GM19035 (cell line): Measurements from ENCODE around the gene MAST1.

Source experiments
- ATAC-seq: cut with Tn5 transposase; IDR thresholded peaks from one replicate; pipeline ENCODE4 v1.9.1; 2021; ENCODE audit not compliant: unreplicated experiment

The MAST1 gene

GRCh38 chr19:12867120-12868099, 29.1 kb downstream of the MAST1 start:
- peak; percentile 59 for ATAC-seq

GRCh38 chr19:12868540-12869112, 30.3 kb downstream of the MAST1 start:
- ATAC-seq, result no peak

GRCh38 chr19:12871681-12872080, 33.4 kb downstream of the MAST1 start:
- ATAC-seq, result no peak

- no peak for ATAC-seq
Observed at GRCh38 chr19:12872255-12872654, 33.9 kb downstream of the MAST1 start.

- ATAC-seq, result no peak
Observed at GRCh38 chr19:12872941-12873890, 34.9 kb downstream of the MAST1 start.

GRCh38 chr19:12873891-12874745, 35.8 kb downstream of the MAST1 start:
- no peak for ATAC-seq

GRCh38 chr19:12875086-12875485, 36.8 kb downstream of the MAST1 start:
- ATAC-seq, result no peak

GRCh38 chr19:12880551-12881171, 42.3 kb downstream of the MAST1 start:
- peak; percentile 27 for ATAC-seq

GRCh38 chr19:12881172-12881808, 43.0 kb downstream of the MAST1 start, which contains the start of gene DNASE2:
Gene DNASE2 (minus strand): TSS chr19:12881449. CDS start chr19:12881375, 74 bp downstream.
- peak; percentile 77 for ATAC-seq

GRCh38 chr19:12882589-12882988, 44.3 kb downstream of the MAST1 start:
- ATAC-seq, result no peak

GRCh38 chr19:12884202-12884601, 45.9 kb downstream of the MAST1 start:
- no peak for ATAC-seq

GRCh38 chr19:12884627-12884925, 46.3 kb downstream of the MAST1 start:
- ATAC-seq, result no peak

- ATAC-seq, result peak; percentile 44
Observed at GRCh38 chr19:12884926-12885748, 46.8 kb downstream of the MAST1 start.

GRCh38 chr19:12885749-12886650, 47.7 kb downstream of the MAST1 start:
- ATAC-seq, result no peak

- no peak for ATAC-seq
Observed at GRCh38 chr19:12886651-12886968, 48.3 kb downstream of the MAST1 start.

GRCh38 chr19:12886969-12887747, 48.8 kb downstream of the MAST1 start, which contains the start of gene KLF1:
Gene KLF1 (minus strand): TSS chr19:12887201. CDS start chr19:12887140, 61 bp downstream.
- ATAC-seq, result no peak
